Endothelial cell of umbilical vein (primary cell): ENCODE data around the gene BPGM. TPM values are rescaled to one million over a fixed set of nuclear protein-coding genes. Genes with fewer than 3 reads are reported as not detected.

Source experiments
- BruUV-seq: library from RNA; stranded (reverse); fragments of 400-500 nt; replicated peaks from 2 replicates; lab custom pipeline; 2021; lab: Mats Ljungman, UMichigan
- CTCF ChIA-PET: fragments of 300-600, 350-600 bp; sonication (Branson Sonifier 250); formaldehyde crosslinking; loops from one replicate; lab custom pipeline; 2021; ENCODE audit warnings: antibody characterized with exemption, inconsistent platforms; lab: Charles Lee
- POLR2A ChIA-PET: fragments of 300-600, 350-600 bp; sonication (Branson Sonifier 250); formaldehyde crosslinking; loops from one replicate; lab custom pipeline; 2021; ENCODE audit warnings: antibody characterized with exemption, inconsistent platforms; lab: Charles Lee
- DNase-seq: peaks from one replicate; pipeline ENCODE4 v3.0.0-alpha.2; 2011; ENCODE audit warnings: low read depth, low spot score
- FAIRE-seq: peaks from 2 replicates; lab custom pipeline; 2011; peaks lifted over from hg19 to GRCh38; lab: Jason Lieb, UNC
- H2AFZ ChIP-seq: 2 replicates; pipeline ENCODE4 v1.6.0; 2012; ENCODE audit warnings: low read depth, low read length, control low read depth, inconsistent platforms
- H3K27ac ChIP-seq: 2 replicates; pipeline ENCODE4 v1.5.1; 2011; ENCODE audit warnings: low read depth, mild to moderate bottlenecking, control low read depth, low read length, moderate library complexity; ENCODE audit not compliant: insufficient read depth
- H3K27me3 ChIP-seq, 2 experiments: 2 replicates each; pipeline versions ENCODE4 v1.6.0 to v1.6.1; 2011; ENCODE audit warnings: low read length in 2 of 2, mixed read lengths in 1 of 2; ENCODE audit not compliant: control insufficient read depth in 2 of 2, insufficient read depth in 2 of 2
- H3K36me3 ChIP-seq, 2 experiments: 2 replicates in 1 of 2; 3 replicates in 1 of 2; pipeline ENCODE4 v1.5.1; 2011; ENCODE audit warnings: low read length in 2 of 2, mild to moderate bottlenecking in 1 of 2, moderate library complexity in 1 of 2; ENCODE audit not compliant: control insufficient read depth in 2 of 2, insufficient read depth in 2 of 2; ENCODE audit errors: extremely low read depth in 1 of 2
- H3K4me1 ChIP-seq: 3 replicates; pipeline ENCODE4 v1.5.1; 2011; ENCODE audit warnings: mild to moderate bottlenecking, low read length; ENCODE audit not compliant: control insufficient read depth, insufficient read depth; ENCODE audit errors: extremely low read depth
- H3K4me2 ChIP-seq: 2 replicates; pipeline ENCODE4 v1.6.1; 2011; ENCODE audit warnings: low read length, control low read depth, mixed read lengths; ENCODE audit not compliant: insufficient read depth
- H3K4me3 ChIP-seq, 3 experiments: fragments of 200-600 bp in 1 of 3; sonication (generic), shearing (Covaris generic) in 1 of 3; replicated peaks in 1 of 3; 2 replicates each; pipeline ENCODE4 v1.5.1; 2011 to 2016; ENCODE audit warnings: control low read depth in 3 of 3, low read length in 3 of 3, mild to moderate bottlenecking in 2 of 3, inconsistent platforms in 1 of 3, low read depth in 1 of 3, moderate library complexity in 1 of 3; ENCODE audit not compliant: insufficient read depth in 1 of 3
- H3K79me2 ChIP-seq: 2 replicates; pipeline ENCODE4 v1.6.0; 2012; ENCODE audit warnings: low read length, inconsistent platforms; ENCODE audit not compliant: control insufficient read depth, insufficient read depth
- H3K9ac ChIP-seq: replicated peaks from 2 replicates; pipeline ENCODE3; 2011; ENCODE audit warnings: low read length, control low read depth; ENCODE audit not compliant: insufficient read depth; ENCODE audit errors: extremely low read depth
- H3K9me1 ChIP-seq: replicated peaks from 3 replicates; pipeline ENCODE4 v1.6.0; 2011; ENCODE audit warnings: mild to moderate bottlenecking, low read length; ENCODE audit not compliant: control insufficient read depth, insufficient read depth; ENCODE audit errors: extremely low read depth
- H3K9me3 ChIP-seq: replicated peaks from 2 replicates; pipeline ENCODE4 v1.5.1; 2012; ENCODE audit warnings: low read length, inconsistent platforms; ENCODE audit not compliant: control insufficient read depth, insufficient read depth
- H4K20me1 ChIP-seq: replicated peaks from 2 replicates; pipeline ENCODE3; 2011; ENCODE audit warnings: mild to moderate bottlenecking, low read length; ENCODE audit not compliant: control insufficient read depth, insufficient read depth; ENCODE audit errors: extremely low read depth
- CTCF ChIP-seq, 2 donors: IDR thresholded peaks; 1 replicate in 1 of 2; 2 replicates in 1 of 2; pipeline ENCODE4 v1.5.1; 2011; ENCODE audit warnings: low read length in 2 of 2, mild to moderate bottlenecking in 2 of 2, moderate library complexity in 2 of 2, control low read depth in 1 of 2, inconsistent platforms in 1 of 2, low read depth in 1 of 2; ENCODE audit not compliant: insufficient read depth in 1 of 2; ENCODE audit errors: extremely low read depth in 1 of 2
- EZH2 ChIP-seq: IDR thresholded peaks from 2 replicates; pipeline ENCODE4 v1.6.1; 2012; ENCODE audit warnings: borderline replicate concordance, low read depth, mild to moderate bottlenecking, moderate library complexity, low read length, inconsistent platforms; ENCODE audit not compliant: severe bottlenecking
- FOS ChIP-seq: IDR thresholded peaks from 2 replicates; pipeline ENCODE4 v1.6.1; 2011; ENCODE audit warnings: mild to moderate bottlenecking, low read length, moderate library complexity, borderline replicate concordance; ENCODE audit not compliant: insufficient read depth
- GATA2 ChIP-seq: IDR thresholded peaks from 2 replicates; pipeline ENCODE4 v1.7.0; 2011; ENCODE audit warnings: low read depth, mild to moderate bottlenecking, moderate library complexity, mixed read lengths, low read length; ENCODE audit not compliant: insufficient read length, insufficient read depth
- MAX ChIP-seq: IDR thresholded peaks from 2 replicates; pipeline ENCODE4 v1.6.1; 2011; ENCODE audit not compliant: insufficient read depth, insufficient read length
- MYC ChIP-seq: IDR thresholded peaks from one replicate; pipeline ENCODE4 v1.6.1; 2011; ENCODE audit warnings: mild to moderate bottlenecking, low read depth, low read length
- POLR2A ChIP-seq: IDR thresholded peaks from 2 replicates; pipeline ENCODE4 v1.6.1; 2012; ENCODE audit warnings: low read depth, mild to moderate bottlenecking, control low read depth, low read length
- POLR2AphosphoS5 ChIP-seq: IDR thresholded peaks from 2 replicates; pipeline ENCODE4 v1.6.1; 2012; ENCODE audit warnings: low read depth, mild to moderate bottlenecking, control low read depth, low read length, moderate library complexity; ENCODE audit not compliant: insufficient read depth
- dilution Hi-C: fragments of 300-500 bp; cut with MboI; formaldehyde crosslinking; loops from one replicate; pipeline ENCODE4 v1.15.0; 2019; ENCODE audit warnings: low sequenced_read_pairs; ENCODE audit not compliant: extremely low pct_ligation_motif_present
- intact Hi-C: fragments of 100-400 bp; cut with micrococcal nuclease; formaldehyde crosslinking; loops from one replicate; pipeline ENCODE4 v1.10.0; 2022
- polyA plus RNA-seq, 4 experiments: library from polyadenylated mRNA; depleted of rRNA in 3 of 4; stranded (reverse) in 3 of 4; unstranded in 1 of 4; fragments of >200 nt; gene quantifications; 2 replicates each; pipeline versions ENCODE4 v1.2.1 to v1.2.3, GENCODE V29; 2011 to 2012; ENCODE audit warnings: missing spikeins in 1 of 4
- total RNA-seq: library from RNA; stranded (reverse); gene quantifications from 2 replicates; pipeline ENCODE4 v1.2.3, GENCODE V29; 2021

Gene BPGM
- total and polyA plus RNA-seq, 2 donors (not counting 3 experiments of a cell fraction or from before 2014, with no cell fraction given) = 24.2 to 28.3 TPM

GRCh38 chr7:134684165-134684564, 37.5 kb downstream of the BPGM start:
- FAIRE-seq = no peak
- BruUV-seq = no TSS peak
- no peaks in the 10 kb centered on the region for H3K9me1 ChIP-seq
- no peaks in the 10 kb centered on the region for H3K27me3 ChIP-seq
- peaks cover 0 to 2% of the 10 kb centered on the region in 2 experiments for H3K36me3 ChIP-seq
- ChIA-PET POLR2A (no interaction called here), CTCF (interaction anchor here (1.1 to 4.8 kb wide), 2 partner anchors 51 to 71 kb away, joined by 3 to 51 read pairs; no protein-coding TSS in a partner anchor)
- H3K9ac ChIP-seq = no peak overlapping the region
- no peaks in the 10 kb centered on the region for H4K20me1 ChIP-seq
- no peaks in the 10 kb centered on the region for H3K9me3 ChIP-seq
- no peak overlapping the region for H2AFZ ChIP-seq
- no peak overlapping the region for H3K4me2 ChIP-seq
- no peaks in the 10 kb centered on the region for H3K4me1 ChIP-seq
- intact Hi-C loops = no loop called here
- no peak overlapping the region for H3K4me3 ChIP-seq
- TF ChIP-seq FOS = no peak
- TF ChIP-seq MAX = no peak
- no peak for TF ChIP-seq MYC
- no peak for TF ChIP-seq POLR2AphosphoS5
- no peak for TF ChIP-seq GATA2
- TF ChIP-seq EZH2 = no peak
- TF ChIP-seq CTCF (IDR thresholded peaks at IDR 0.05; ENCODE audit: extremely low read depth in 1 of 2, insufficient read depth in 1 of 2, low read depth in 1 of 2, low read length in 2 of 2) = no peak
- no peak for TF ChIP-seq POLR2A
- DNase-seq = no peak
- dilution Hi-C loops = no loop called here
- no peak overlapping the region for H3K27ac ChIP-seq
- H3K79me2 ChIP-seq = no peaks in the 10 kb centered on the region
